NCI-H1930 (cell line): ENCODE measurements around the gene EXTL2.
"Not testable (repeated sequence)": the region's sequence is repeated elsewhere in the genome, so short reads cannot be mapped to it uniquely, and the experiment has no call there.

ENCODE experiments used
- DNase-seq, 2 experiments: peaks; one replicate each; lab custom pipeline; 2025; lab: John Stamatoyannopoulos, UW

The EXTL2 gene, protein sequence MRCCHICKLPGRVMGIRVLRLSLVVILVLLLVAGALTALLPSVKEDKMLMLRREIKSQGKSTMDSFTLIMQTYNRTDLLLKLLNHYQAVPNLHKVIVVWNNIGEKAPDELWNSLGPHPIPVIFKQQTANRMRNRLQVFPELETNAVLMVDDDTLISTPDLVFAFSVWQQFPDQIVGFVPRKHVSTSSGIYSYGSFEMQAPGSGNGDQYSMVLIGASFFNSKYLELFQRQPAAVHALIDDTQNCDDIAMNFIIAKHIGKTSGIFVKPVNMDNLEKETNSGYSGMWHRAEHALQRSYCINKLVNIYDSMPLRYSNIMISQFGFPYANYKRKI

DNA sequence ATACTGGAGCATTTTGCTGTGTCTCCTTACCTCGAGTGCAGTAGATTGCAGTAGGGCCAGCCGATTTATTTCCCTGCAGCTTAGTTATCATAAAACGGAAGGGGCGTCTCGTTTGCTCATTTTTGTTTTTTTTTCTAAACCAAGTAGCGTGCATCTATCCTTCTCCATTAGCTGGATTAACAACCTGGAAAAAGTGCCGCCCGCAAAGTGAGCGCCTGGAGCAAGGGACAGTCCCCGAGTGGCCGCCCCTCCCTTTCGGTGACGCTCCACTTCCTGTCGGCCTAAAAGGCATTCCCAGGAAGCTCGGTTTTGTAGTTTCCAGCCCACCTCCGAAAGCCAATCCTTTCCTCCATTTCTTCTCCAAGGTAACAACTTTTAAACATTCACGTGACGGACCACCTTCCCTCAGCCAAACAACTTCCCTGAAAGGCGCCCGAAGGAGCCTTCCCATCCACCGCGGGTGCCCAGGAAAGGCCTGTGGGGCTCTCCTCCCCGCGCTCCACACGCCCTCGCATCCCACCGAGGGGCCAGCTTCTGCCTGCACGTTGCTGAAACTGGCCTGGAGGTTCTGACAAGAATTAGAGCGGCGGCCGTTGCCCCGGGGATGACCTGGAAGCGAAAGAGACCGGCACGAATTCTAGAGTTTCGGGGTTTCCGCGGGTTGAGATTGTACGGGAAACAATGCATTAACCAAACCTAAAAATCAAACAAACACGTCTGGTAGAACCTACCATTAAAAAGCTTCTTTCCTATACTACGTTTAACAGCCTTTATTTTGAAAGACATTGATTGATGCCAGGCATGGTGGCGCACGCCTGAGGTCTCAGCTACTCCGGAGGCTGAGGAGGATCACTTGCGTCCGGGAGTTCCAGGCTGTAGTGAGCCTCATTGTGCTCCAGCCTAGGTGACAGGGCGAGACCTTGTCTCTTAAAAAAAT is at the start of gene EXTL2:
Gene EXTL2, minus strand, starts transcription at position 240 of the 937 bp plus-strand sequence. CDS start 6,085 bp downstream, outside the sequence.
- peak; percentile 69 to 76 for DNase-seq

DNA sequence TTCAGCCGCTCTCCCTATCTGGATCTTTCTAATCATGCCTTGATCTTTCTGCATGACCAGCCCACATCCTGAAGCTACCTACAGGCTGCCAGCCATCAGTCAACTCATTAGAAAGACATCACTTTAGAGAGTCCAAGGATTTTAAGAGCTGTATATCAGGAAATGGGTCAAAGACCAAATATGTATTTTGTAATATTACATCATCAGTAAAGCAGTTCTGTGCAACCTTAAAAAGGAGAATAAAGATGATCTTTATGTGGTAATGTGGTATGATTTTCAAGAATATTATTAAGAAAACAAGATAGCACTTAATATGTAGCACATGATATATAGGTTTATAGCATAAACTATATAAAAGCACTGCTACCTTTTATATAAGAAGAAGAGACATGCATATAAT is 48.9 kb upstream of the EXTL2 start:
- DNase-seq: no peak

GRCh38 chr1:100942304-100943046 is 47.8 kb upstream of the EXTL2 start:
- DNase-seq: no peak

- no peak for DNase-seq
Observed at GRCh38 chr1:100941580-100942216, 47.1 kb upstream of the EXTL2 start.

- no peak for DNase-seq
Observed at GRCh38 chr1:100941098-100941527, 46.5 kb upstream of the EXTL2 start.

DNA sequence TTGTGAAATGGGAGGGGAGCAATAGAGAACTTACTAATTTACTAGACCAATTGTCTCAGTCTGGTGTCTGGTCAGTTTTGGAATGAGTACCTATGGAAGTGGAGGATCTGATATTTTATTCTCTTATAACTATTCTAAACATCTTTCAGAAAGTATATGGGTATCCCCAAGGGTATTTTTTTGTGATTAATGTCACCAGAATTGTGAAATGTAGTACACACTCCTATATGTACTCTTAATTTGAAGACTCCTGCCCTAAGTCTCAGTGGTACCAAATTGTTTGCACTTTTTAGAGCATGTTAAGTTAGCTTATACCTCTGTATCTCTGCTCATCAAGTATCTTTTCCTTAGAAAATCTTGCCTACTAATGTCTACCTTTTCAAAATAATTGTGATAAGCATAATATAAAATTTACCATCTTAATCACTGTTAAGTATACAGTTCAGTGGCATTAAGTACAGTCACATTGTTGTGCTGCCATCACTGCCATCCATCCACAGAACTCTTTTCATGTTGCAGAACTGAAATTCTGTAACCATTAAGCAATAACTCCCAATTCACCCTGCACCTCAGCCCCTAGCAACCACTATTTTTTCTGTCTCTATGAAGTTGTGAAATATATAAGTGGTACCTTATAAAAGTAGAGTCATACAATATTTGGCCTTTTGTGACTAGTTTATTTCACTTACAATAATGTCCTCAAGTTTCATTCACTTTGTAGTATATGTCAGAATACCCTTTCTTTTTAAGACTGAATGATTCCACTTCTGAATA is 41.7 kb upstream of the EXTL2 start:
- no peak for DNase-seq

DNA sequence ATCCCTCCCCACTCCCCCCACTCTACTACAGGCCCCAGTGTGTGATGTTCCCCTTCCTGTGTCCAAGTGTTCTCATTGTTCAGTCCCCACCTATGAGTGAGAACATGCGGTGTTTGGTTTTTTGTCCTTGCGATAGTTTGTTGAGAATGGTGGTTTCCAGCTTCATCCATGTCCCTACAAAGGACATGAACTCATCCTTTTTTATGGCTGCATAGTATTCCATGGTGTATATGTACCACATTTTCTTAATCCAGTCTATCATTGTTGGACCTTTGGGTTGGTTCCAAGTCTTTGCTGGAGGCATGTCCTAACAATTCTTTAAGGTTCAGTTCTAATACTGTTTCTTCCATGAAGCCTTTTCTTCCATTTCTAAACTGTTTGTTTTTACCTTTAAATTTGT is 38.9 kb upstream of the EXTL2 start:
- not testable (repeated sequence) for DNase-seq

DNA sequence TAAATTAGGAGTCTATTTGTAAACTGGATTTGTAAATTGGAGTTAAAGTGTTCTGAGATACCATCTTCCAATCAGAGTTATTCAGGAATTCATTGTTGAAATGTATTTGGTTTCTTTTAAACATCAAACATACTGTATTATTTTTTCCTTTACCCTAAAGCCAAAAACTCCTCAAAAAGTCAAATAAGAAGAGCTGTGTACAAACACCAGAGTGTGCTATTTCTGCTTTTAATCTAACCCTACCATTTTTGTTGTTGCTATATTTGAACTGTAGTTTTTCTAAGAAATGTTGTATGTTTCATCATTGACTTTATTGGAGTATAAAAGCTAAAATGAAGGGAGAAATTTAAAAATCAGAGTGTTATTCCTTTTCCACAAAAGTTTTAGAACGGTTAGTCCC is 37.1 kb upstream of the EXTL2 start:
- no peak for DNase-seq

GRCh38 chr1:100930494-100930893 is 35.9 kb upstream of the EXTL2 start:
- DNase-seq: no peak

DNA sequence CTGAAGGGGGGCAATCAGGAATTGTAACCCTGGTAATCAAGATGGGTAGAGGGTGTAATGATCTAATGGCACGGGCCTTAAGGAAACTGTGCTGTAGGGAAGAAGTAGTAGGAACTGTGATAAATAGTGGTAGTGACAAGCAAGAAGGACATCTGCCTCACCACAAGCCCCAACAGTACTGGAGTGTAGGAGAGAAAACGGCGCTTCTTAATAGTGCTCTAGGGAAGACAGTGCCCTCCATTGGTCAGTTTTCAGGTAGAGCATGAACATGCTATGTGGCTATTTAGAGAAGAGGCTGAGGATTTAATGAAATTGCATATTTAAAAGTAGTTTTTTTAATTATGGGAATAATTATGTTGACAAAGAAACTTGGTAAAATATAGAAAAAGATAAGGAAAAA is 33.5 kb upstream of the EXTL2 start:
- DNase-seq: no peak

GRCh38 chr1:100927276-100927675 is 32.6 kb upstream of the EXTL2 start:
- no peak for DNase-seq

DNA sequence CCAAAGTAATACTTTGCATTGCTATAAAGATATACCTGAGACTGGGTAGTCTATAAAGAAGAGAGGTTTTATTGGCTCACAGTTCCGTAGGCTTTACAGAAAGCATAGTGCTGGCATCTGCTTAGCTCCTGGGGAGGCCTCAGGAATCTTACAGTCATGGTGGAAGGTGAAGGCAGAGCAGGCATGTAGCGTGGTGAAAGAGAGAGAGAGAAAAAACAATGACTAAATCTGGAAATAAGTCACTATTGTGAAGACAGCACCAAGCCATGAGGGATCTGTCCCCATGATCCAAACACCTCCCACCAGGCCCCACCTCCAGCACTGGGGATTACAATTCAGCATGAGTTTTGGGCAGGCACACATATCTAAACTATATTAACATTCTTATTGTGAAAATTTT is 31.6 kb upstream of the EXTL2 start:
- DNase-seq: no peak

DNA sequence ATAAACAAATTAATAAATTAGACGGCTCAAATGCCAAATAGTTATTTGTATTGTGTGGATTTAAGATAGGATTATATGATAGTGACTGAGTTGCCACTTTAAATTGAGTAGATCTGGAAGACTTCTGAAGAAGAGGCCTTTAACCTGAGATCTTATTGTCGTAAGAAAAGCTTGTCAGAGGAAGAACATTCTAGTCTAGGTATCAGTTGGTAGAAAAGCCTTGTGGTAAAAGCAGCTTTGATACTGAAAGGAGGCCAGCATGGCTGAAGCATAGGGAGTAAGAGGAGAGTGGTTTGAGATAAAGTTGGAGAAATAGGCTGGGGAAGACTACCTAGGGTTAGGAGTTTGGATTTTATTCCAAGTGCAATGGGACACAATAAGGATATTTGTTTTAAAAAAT is 30.3 kb upstream of the EXTL2 start:
- no peak for DNase-seq

- DNase-seq: no peak
Observed at GRCh38 chr1:100924212-100924611, 29.6 kb upstream of the EXTL2 start.

DNA sequence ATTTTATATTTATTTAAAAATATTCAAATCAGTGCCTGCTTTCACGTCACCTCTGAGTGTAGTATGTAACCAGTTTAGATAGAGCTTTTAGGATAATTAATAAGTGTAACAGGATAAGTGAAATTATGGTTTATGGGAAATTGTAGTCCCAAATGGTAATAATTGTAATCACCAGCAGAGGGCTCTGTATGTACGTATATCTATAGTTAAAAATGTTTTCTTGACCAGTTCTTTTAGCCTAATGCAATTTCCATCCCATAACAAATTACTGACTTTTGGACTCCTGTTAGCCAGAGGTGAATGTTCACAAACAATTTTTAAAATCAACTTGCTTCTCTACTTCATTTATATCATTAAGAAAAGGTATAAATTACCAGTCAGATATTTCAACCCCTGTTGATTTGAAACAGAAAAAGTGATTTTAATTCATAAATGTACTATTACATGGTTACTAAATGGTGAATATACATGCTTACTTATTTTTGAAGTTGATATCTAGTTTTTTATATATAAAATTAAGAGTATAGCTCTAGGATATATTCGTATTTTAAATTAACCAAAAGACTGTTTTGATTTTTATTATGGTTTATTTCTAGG is 26.6 kb upstream of the EXTL2 start:
- peak; percentile 9 to 26 for DNase-seq

DNA sequence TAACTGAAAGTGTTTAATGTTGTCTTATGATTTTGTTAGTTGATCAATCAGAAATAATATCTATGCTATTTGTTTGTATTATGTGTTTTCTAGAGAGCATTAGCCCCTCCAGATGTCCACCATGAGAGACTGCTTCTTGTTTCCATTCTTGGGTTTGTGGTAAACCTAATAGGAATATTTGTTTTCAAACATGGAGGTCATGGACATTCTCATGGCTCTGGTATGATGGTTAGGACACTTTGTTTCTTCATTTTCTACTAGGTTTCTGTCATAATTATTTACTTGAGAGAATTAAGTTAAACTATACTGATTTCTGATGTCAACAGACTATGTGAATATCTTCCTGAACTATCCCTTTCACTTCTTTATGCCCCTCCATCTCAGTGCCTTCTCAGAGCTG is 17.4 kb upstream of the EXTL2 start:
- no peak for DNase-seq

DNA sequence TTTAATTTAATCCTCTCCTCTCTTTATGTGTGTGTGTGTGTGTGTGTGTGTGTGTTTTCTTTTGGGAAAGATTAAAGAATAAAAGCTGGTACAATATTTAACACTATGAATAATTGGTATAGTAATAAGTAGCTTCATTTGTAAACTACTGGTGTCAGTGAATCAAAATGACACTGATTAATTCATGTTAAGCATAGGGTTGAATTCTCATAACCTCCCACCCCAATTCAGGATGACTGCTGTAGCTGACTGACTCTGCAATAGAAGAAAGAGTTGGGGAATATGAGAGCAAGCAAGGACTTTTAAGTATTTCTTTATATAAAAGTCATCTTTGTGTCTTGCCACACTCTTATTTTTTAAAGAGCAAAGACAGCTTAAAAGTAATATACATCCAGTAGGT is 14.4 kb upstream of the EXTL2 start:
- DNase-seq: no peak

DNA sequence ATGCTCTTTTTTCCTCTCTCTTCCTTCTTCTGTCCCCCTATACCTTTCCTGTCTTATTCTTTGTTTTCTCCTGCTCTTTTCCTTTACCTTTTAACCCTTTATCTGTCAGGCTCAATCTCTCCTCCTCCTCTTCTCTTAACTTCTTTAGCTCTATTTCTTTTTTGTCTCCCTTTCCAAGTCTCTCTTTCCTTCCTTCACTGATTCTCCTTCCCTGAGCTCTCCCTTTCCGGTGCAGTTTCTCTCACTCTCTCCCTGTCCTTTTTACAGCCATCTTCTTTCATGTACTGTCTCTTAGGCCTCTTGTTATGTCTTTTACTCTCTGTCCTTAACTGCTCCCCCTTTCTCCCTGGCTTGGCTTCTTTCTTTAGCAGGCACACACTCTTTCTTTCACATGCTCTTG is 13.2 kb upstream of the EXTL2 start:
- no peak for DNase-seq

DNA sequence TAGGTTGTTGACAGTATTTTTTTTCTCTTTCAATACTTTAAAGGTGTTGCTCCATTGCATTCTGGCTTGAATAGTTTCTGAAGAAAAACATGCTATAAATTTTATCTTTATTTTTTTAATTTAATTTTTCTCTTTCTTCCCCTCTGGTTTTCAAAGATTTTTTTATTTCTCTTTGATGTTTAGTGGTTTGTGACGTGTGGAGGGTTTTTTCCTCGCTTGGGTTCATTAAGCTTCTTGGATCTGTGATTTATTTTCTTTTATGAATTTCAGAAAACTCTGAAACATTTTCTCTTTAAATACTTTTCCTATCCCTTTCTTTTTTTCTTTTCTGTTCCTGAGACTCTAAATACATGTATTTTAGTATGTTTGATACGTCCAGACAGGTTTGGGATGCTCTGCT is 10.5 kb upstream of the EXTL2 start:
- no peak for DNase-seq

- DNase-seq: no peak
Observed at GRCh38 chr1:100904528-100904927, 9.9 kb upstream of the EXTL2 start.

DNA sequence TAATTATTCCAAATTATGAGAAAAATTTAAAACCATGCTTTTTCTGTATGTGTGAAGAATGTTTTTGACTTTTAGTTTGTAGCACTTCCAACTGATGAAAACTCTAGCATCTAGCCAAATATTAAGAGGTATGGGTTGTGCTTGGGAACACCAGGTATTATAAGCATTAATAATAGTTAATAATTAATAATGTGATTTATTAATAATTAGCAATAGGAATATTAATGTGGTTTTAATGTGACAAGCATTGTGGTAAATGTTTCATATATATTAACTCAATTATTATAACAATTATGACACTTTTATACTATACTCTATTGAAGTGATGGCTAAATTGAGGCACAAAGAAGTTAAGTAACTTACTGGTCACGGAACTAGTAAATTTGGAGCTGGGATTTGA is 9.1 kb upstream of the EXTL2 start:
- DNase-seq: no peak
